Activated naive CD8-positive, alpha-beta T cell treated with anti-CD3 and anti-CD28 coated beads, Interleukin-2, amount 50 U/mL, for 16 hours (primary cell): ENCODE data around the gene SLIT3.

Source experiments
- DNase-seq: peaks from one replicate; pipeline ENCODE4 v3.0.0-alpha.2; 2020; ENCODE audit warnings: low read depth, low spot score

Gene SLIT3

GRCh38 chr5:168967882-168968620 lies 332.9 kb downstream of the SLIT3 start:
- no peak for DNase-seq

GRCh38 chr5:168965638-168966037 lies 335.3 kb downstream of the SLIT3 start:
- DNase-seq, result no peak

GRCh38 chr5:168964182-168964581 lies 336.8 kb downstream of the SLIT3 start:
- no peak for DNase-seq

GRCh38 chr5:168962306-168962705 lies 338.6 kb downstream of the SLIT3 start:
- DNase-seq, result no peak

GRCh38 chr5:168961681-168962080 lies 339.3 kb downstream of the SLIT3 start:
- no peak for DNase-seq

- no peak for DNase-seq
Measured at GRCh38 chr5:168960497-168960896, 340.4 kb downstream of the SLIT3 start.

GRCh38 chr5:168953351-168953750 lies 347.6 kb downstream of the SLIT3 start:
- DNase-seq, result no peak

GRCh38 chr5:168952196-168952595 lies 348.7 kb downstream of the SLIT3 start:
- no peak for DNase-seq

GRCh38 chr5:168951769-168952168 lies 349.2 kb downstream of the SLIT3 start:
- DNase-seq, result no peak

GRCh38 chr5:168951356-168951755 lies 349.6 kb downstream of the SLIT3 start:
- no peak for DNase-seq

- DNase-seq, result no peak
Measured at GRCh38 chr5:168950241-168950951, 350.5 kb downstream of the SLIT3 start.

- no peak for DNase-seq
Measured at GRCh38 chr5:168948746-168949145, 352.2 kb downstream of the SLIT3 start.

- DNase-seq, result no peak
Measured at GRCh38 chr5:168947212-168947868, 353.6 kb downstream of the SLIT3 start.

- no peak for DNase-seq
Measured at GRCh38 chr5:168946363-168946762, 354.6 kb downstream of the SLIT3 start.

GRCh38 chr5:168944004-168944403 lies 356.9 kb downstream of the SLIT3 start:
- no peak for DNase-seq

GRCh38 chr5:168943091-168943884 lies 357.7 kb downstream of the SLIT3 start:
- DNase-seq, result no peak

- no peak for DNase-seq
Measured at GRCh38 chr5:168941901-168942300, 359.0 kb downstream of the SLIT3 start.

GRCh38 chr5:168940712-168941111 lies 360.2 kb downstream of the SLIT3 start:
- DNase-seq, result no peak

- no peak for DNase-seq
Measured at GRCh38 chr5:168939887-168940544, 360.9 kb downstream of the SLIT3 start.

- no peak for DNase-seq
Measured at GRCh38 chr5:168939156-168939800, 361.7 kb downstream of the SLIT3 start.

- DNase-seq, result no peak
Measured at GRCh38 chr5:168936511-168936910, 364.4 kb downstream of the SLIT3 start.
